ENCODE results near the gene CD6.

The CD6 gene

DNA sequence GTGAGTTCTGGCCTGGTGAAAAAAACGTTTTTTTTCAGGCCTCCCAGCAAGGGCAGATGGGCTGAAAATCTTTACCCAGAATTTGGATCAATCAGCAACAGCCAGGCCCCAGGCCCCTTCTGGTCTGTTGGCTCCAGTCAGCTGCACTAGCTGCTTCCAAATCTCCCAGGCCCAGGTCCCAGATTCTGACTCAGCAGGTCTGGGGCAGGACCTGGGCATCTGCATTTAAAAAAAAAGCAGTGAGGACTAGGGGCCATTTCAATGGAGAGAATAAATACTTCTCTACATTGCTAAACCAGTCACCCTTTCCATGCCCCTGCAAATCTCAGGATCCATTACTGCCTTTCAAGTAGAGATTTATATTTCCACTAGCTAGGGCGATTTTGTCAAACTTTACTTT lies 23.8 kb upstream of the CD6 start:
- TF ChIP-seq FOXP2 (optimal IDR thresholded peaks at IDR 0.05; ENCODE audit: borderline replicate concordance, extremely low read depth, extremely low read length, insufficient read depth) (no peak), TAF1 (IDR thresholded peaks at IDR 0.05; ENCODE audit: borderline replicate concordance, insufficient read depth, low read length) (no peak), SIN3A (IDR thresholded peaks at IDR 0.05; ENCODE audit: borderline replicate concordance, insufficient read depth, low read length) (no peak)

DNA sequence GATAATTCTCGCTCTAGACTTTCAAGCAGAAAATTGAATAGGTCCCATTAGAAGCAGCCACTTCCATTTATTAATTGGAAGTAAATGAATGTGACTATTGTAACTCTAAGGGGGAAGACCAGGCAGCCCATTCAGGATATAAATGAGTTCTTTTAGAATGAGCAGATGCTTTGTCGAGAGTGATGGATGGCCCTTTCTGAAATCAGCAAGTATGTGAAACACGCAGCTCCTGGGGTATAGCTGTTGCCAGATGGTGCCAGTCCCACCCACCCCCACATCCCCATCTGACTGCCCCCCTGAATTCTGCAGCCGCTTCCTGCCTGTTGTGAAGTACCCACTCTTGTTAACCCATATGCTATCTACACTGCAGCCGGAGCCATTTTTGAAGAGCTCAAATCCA lies 23.2 kb upstream of the CD6 start:
- TF ChIP-seq SIN3A (IDR thresholded peaks at IDR 0.05; ENCODE audit: borderline replicate concordance, insufficient read depth, low read length): no peak
- TF ChIP-seq TAF1 (IDR thresholded peaks at IDR 0.05; ENCODE audit: borderline replicate concordance, insufficient read depth, low read length): no peak
- TF ChIP-seq FOXP2 (optimal IDR thresholded peaks at IDR 0.05; ENCODE audit: borderline replicate concordance, extremely low read depth, extremely low read length, insufficient read depth): no peak
- TF ChIP-seq, protein P1, sequence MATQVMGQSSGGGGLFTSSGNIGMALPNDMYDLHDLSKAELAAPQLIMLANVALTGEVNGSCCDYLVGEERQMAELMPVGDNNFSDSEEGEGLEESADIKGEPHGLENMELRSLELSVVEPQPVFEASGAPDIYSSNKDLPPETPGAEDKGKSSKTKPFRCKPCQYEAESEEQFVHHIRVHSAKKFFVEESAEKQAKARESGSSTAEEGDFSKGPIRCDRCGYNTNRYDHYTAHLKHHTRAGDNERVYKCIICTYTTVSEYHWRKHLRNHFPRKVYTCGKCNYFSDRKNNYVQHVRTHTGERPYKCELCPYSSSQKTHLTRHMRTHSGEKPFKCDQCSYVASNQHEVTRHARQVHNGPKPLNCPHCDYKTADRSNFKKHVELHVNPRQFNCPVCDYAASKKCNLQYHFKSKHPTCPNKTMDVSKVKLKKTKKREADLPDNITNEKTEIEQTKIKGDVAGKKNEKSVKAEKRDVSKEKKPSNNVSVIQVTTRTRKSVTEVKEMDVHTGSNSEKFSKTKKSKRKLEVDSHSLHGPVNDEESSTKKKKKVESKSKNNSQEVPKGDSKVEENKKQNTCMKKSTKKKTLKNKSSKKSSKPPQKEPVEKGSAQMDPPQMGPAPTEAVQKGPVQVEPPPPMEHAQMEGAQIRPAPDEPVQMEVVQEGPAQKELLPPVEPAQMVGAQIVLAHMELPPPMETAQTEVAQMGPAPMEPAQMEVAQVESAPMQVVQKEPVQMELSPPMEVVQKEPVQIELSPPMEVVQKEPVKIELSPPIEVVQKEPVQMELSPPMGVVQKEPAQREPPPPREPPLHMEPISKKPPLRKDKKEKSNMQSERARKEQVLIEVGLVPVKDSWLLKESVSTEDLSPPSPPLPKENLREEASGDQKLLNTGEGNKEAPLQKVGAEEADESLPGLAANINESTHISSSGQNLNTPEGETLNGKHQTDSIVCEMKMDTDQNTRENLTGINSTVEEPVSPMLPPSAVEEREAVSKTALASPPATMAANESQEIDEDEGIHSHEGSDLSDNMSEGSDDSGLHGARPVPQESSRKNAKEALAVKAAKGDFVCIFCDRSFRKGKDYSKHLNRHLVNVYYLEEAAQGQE (IDR thresholded peaks at IDR 0.05; ENCODE audit: insufficient read depth in 1 of 2, low read depth in 2 of 2, low read length in 2 of 2): no peak
- TF ChIP-seq POLR2AphosphoS5 (IDR thresholded peaks at IDR 0.05; ENCODE audit: low read depth, low read length): no peak

DNA sequence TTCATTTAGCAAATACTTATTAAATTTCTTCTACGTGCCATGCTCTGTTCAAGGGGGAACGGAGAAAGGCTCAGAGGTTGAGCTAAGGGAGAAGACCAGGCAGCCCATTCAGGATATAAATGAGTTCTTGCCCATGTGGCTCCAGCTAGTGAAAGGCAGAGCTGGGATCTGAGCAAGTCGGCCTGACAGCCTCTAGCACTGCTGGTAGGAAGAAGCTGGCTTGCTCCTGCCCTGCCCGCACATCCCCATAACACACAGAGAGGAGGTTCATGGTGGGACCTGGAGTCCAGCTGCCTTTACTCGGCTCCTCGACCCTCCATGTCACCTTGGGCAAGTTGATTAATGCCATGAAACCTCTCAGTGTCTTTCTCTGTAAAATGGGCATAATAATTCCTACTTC lies 21.5 kb upstream of the CD6 start:
- no peak for TF ChIP-seq TAF1 (IDR thresholded peaks at IDR 0.05; ENCODE audit: borderline replicate concordance, insufficient read depth, low read length)
- no peak for TF ChIP-seq FOXP2 (optimal IDR thresholded peaks at IDR 0.05; ENCODE audit: borderline replicate concordance, extremely low read depth, extremely low read length, insufficient read depth)
- no peak for TF ChIP-seq SIN3A (IDR thresholded peaks at IDR 0.05; ENCODE audit: borderline replicate concordance, insufficient read depth, low read length)

DNA sequence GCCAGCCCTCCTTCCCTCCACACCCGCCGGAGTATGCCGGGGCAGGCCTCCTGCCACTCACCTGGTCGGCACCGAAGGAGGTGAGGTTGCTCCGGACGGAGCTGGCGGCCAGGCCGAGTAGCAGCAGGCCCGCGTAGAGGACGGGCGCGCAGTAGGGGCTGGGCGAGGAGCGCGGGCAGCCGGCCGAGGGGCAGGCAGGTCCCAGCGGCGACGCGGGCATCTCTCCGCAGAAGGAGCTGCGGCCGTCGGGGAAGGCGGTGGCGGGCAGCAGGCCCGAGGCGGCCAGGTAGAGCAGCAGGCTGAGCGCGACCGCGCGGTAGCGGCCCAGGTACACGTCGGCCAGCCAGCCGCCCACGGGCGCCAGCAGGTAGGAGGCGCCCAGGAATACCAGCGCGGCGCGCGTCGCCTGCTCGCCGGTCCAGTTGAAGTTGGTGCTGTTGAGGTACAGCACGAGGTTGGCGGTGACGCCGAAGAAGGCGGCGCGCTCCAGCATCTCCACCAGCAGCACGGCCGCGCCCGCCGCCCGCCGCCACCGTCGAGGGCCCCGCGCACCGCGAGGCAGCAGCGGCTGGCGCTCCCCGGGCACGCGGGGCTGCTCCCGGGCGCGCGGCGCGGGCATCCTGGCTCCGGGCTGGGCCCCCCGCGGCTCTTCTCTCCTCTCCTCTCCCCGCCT lies 20.4 kb upstream of the CD6 start:
- TF ChIP-seq POLR2AphosphoS5 (IDR thresholded peaks at IDR 0.05; ENCODE audit: low read depth, low read length): no peak
- no peak for TF ChIP-seq FOXP2 (optimal IDR thresholded peaks at IDR 0.05; ENCODE audit: borderline replicate concordance, extremely low read depth, extremely low read length, insufficient read depth)
- TF ChIP-seq SIN3A (IDR thresholded peaks at IDR 0.05; ENCODE audit: borderline replicate concordance, insufficient read depth, low read length): no peak
- TF ChIP-seq, protein P1 (IDR thresholded peaks at IDR 0.05; ENCODE audit: insufficient read depth in 1 of 2, low read depth in 2 of 2, low read length in 2 of 2): no peak
- TF ChIP-seq TAF1 (IDR thresholded peaks at IDR 0.05; ENCODE audit: borderline replicate concordance, insufficient read depth, low read length): no peak

DNA sequence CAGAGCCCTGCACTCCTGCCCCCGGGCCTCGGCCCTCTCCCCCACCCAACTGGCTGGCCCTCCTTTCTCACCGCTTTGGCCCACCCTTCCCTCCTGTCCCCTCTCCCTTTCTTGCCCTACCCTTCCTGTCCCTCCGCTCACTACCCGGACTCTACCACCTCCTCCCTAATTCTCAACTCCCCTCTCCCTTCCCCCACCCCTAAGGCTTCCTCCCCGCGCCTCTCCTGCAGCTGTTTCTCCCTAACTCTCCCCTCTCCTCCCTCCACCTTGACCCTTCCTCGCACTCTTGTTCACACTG lies 19.9 kb upstream of the CD6 start:
- TF ChIP-seq POLR2AphosphoS5 (IDR thresholded peaks at IDR 0.05; ENCODE audit: low read depth, low read length) (no peak), TAF1 (IDR thresholded peaks at IDR 0.05; ENCODE audit: borderline replicate concordance, insufficient read depth, low read length) (no peak), SIN3A (IDR thresholded peaks at IDR 0.05; ENCODE audit: borderline replicate concordance, insufficient read depth, low read length) (no peak), FOXP2 (optimal IDR thresholded peaks at IDR 0.05; ENCODE audit: borderline replicate concordance, extremely low read depth, extremely low read length, insufficient read depth) (no peak)
- TF ChIP-seq, protein P1 (IDR thresholded peaks at IDR 0.05; ENCODE audit: insufficient read depth in 1 of 2, low read depth in 2 of 2, low read length in 2 of 2): no peak

DNA sequence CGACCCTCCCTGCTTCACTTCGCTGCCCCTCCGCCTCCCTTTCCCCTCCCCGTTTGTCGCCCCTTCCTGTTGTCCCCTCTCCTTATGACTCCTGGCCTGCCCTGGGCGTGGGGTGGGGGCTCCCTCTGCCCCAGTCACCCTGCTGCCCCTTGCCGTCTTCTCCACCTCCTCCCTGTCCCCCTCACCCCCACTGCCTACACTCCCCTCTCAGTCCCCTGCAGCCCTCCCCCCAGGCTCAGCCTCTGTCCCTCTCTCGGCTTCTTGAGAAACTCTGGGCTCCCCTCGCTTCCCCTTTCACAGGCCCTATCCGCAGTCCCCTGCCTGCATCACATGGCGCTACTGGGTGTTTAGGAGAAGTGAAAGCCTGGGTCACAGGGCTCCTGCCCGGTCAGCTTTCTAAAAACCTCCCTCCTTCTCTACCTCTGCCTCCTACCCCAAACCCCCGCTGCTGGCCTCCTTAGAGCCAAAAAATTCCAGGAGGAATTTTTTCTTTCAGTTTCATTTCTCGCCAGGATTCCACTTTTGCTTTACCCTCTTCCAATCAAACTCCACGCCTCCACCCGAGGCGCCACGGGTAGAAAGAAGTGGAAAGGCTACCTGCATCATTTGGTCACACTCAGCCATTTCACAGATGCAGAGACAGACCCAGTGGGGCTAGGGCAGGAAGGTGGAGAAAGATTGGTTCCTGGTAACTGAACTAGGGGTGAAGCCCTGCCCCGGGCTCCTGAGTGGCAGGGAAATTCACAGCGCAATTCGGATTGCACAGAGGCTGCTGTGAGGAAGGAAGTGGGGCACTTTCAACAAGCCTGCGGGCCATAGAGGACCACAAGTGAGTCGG lies 19.4 kb upstream of the CD6 start, which contains the start of gene SLC15A3:
Gene SLC15A3, minus strand, starts transcription at position 273 of the 838 bp plus-strand sequence. CDS start 625 bp downstream, outside the sequence.
- no peak for TF ChIP-seq POLR2AphosphoS5 (IDR thresholded peaks at IDR 0.05; ENCODE audit: low read depth, low read length)
- TF ChIP-seq SIN3A (IDR thresholded peaks at IDR 0.05; ENCODE audit: borderline replicate concordance, insufficient read depth, low read length): no peak
- no peak for TF ChIP-seq TAF1 (IDR thresholded peaks at IDR 0.05; ENCODE audit: borderline replicate concordance, insufficient read depth, low read length)
- TF ChIP-seq, protein P1 (IDR thresholded peaks at IDR 0.05; ENCODE audit: insufficient read depth in 1 of 2, low read depth in 2 of 2, low read length in 2 of 2): no peak
- no peak for TF ChIP-seq FOXP2 (optimal IDR thresholded peaks at IDR 0.05; ENCODE audit: borderline replicate concordance, extremely low read depth, extremely low read length, insufficient read depth)

Data from PFSK-1 (cell line).